GM19467 (cell line): ENCODE measurements around the gene RPUSD3.

ENCODE experiments used
- ATAC-seq: cut with Tn5 transposase; IDR thresholded peaks from one replicate; pipeline ENCODE4 v1.9.1; 2021; ENCODE audit warnings: mild to moderate bottlenecking, moderate library complexity; ENCODE audit not compliant: unreplicated experiment

The RPUSD3 gene

DNA sequence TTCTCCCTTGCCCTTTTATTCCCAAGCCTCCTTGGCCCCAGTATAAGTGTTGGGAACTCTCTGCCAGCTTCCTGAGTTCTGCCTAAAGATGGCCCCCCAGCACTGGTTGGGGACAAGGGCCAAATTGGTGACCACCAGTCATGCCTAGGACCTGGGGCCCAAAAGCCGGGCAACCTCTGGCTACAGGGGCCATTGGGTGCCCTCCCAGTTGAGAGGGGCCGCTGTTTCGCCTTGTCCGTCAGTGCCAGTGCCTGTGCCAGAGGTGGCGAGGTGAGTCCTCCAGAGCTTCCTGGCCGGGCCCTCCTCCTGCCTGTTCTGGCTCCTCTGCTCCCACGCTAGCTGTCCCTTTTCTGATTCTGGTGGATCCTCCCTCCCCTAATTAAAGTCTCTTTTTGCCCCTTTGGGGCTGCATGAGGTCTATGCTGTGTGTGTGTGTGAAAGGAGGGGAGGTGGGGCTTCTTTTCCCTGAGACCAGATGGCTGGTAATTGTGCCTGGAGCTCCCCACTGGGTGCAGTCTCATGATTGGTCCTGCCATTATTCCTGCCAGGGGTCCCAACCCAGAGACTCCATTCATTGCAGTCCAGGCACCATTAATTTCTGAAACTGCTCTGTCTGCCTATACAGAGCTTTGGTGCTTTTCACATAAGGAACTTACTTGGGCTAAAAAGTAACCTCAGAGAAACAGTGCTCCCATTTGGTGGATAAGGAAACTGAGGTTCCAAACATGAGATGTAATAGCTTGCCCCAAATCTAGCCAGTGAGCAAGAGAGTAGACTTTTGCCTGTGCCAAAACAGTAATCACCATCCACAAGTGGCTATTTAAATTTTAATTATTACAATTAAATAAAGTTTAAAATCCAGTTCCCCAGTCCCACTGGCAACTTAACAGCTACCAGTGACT, 36.9 kb downstream of the RPUSD3 start:
- ATAC-seq: no peak

DNA sequence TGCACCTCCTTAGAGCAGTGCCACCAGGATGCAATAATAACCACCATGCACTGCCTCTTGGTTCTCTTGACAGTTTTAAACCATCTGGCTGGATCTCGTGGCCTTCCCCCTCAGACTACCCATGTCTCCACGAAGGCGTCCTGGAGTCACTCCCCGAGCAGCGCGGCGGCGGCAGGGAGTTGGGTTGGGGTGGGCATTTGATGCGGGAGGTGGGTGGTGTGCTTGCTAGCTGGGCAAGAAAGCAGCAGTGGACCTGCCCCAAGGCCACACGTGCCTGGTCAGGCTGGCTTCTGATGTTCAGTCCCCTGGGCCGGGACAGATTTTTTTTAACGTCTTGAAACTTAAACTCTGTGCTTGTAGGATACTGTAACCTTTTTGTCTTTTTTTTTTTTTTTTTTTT, 37.7 kb downstream of the RPUSD3 start:
- no peak for ATAC-seq

DNA sequence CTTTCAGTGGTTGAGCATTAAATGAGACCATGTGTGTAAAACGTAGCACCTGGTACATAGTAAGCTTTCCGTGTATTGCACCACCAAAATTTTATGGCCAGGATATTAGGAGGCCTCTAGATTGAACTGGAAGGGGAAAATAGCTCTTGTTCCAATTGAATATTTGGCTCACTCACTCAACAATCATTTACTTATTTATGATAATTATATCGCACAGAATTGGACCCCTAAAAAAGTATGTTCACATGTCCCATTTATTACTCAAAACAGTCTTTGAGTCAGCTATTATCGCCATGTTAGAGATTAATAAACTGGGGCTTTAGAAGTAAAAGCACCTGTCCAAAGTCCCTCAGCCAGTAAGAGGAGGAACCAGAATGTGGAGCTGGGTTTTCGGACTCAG, 38.8 kb downstream of the RPUSD3 start:
- no peak for ATAC-seq

DNA sequence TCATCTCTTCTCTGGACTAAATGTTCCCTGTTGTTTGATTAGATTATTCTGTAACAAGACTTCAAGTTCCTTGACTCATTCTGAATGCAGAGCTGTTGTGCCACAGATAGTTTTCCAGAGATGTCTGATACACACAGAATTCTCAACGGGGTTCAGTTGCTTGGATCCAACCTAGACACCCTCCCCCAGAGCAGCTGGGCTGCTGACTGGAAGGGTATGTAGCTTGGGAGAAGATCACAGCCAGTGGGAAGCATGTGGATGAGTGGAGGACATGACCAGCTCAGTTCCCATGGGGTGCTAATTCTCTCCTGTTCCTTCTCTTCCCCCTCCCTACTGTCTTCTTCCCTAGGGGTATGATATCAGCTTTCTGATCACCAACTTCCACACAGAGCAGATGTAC, 40.3 kb downstream of the RPUSD3 start:
- no peak for ATAC-seq

DNA sequence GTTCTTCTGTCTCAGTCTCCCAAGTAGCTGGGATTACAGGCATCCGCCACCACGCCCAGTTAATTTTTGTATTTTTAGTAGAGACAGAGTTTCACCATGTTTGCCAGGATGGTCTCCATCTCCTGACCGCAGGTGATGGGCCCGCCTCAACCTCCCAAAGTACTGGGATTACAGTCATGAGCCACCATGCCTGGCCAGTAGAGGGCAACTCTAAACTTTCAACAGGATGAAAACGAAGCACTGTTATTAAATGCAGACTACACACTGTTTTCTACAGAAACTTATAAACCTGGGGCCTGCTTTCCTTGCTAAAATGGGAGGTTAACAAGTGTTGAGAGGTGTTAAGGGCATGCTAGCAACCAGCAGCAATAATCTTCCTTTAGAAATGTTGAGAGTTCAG, 43.3 kb downstream of the RPUSD3 start:
- ATAC-seq: no peak

DNA sequence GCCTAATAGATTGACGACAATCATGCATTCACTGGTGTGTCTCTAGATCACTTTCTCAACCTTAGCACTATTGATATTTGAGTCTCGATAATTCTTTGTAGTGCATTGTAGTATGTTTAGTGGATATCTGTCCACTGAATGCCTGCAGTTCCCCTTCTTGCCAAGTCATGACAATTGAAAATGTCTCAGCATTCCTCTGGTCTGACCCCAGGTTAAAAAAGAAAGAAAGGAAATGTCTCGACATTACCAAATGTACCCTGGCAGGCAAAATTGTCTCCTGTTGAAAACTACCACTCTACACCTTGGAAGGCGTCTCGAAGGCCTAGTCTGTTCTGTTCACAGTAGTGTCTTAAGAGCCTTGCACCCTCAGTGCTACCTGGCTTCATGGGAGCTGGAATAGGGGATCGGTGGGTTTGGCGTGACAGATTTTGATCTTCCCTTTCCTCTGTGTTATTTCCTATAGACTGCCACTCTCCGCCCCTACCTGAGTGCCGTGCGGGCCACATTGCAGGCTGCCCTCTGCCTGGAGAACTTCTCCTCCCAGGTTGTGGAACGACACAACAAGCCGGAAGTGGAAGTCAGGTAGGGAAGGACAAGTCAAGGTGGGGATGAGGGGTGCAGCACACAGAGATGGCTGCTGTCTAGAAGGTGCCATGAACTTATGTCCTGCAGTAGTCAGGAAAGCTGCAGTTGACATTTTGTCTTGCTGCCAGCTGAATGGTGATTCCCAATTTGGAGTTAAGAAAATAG, 46.4 kb downstream of the RPUSD3 start:
- ATAC-seq: no peak

DNA sequence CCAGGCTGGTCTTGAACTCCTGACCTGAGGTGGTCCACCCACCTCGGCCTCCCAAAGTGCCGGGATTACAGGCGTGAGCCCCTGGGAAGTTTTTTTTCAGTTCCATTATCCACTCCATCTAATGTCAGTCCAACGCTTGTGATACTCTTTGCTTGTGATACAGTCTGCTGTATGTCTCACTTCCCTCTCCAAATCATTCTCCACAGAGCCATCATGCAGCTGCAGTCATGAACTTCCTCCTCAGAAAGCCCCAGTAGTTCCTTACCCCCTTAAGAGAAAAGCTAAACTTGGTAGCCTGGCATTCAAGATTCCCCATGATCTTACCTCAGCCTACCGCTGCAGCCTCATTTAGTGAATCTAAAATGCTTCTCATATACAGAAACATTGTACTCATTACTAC, 48.6 kb downstream of the RPUSD3 start:
- ATAC-seq: no peak

DNA sequence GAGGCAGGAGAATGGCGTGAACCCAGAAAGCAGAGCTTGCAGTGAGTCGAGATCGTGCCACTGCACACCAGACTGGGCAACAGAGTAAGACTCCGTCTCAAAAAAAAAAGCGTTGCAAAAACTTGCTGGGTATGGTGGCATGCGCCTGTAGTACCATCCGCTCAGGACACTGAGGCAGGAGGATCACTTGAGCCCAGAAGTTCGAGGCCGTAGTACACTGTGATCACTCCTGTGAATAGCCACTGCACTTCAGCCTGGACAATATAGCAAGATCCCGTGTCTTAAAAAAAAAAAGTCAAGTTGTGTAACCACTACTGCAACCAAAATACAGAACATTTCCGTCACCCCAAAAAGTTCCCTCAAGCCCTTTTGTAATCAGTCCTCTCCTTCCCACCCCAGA, 49.4 kb downstream of the RPUSD3 start:
- no peak for ATAC-seq

DNA sequence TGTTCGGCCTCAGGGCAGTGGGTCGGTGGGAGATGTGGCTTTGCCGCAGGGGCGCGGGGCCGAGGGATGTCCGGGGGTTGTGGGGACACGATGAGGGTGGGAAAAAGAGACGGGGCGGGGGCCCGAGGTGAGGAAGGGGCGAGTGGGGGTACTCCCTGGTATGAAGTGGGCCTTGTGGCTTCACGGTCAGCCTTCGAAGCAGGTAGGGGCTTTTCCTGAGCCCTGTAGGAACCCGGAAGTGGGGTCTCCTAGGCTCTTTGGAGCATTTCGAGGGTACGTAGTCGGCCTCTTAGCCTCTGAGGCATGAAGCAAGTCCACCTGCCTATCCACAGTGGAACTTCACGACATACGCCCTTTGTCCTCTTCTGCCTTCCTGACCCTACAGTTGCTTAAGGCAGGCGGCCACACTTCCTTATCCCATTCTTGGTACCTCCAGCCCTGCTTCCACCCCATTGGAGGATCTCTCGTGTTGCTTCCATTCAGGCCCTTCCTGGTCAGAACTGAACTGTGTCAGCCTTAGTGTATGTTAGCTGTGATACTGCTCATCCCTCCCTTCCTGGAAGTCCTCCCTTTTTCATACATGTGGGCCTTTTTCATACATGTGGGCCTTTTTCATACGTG, 50.5 kb downstream of the RPUSD3 start:
- ATAC-seq: no peak

DNA sequence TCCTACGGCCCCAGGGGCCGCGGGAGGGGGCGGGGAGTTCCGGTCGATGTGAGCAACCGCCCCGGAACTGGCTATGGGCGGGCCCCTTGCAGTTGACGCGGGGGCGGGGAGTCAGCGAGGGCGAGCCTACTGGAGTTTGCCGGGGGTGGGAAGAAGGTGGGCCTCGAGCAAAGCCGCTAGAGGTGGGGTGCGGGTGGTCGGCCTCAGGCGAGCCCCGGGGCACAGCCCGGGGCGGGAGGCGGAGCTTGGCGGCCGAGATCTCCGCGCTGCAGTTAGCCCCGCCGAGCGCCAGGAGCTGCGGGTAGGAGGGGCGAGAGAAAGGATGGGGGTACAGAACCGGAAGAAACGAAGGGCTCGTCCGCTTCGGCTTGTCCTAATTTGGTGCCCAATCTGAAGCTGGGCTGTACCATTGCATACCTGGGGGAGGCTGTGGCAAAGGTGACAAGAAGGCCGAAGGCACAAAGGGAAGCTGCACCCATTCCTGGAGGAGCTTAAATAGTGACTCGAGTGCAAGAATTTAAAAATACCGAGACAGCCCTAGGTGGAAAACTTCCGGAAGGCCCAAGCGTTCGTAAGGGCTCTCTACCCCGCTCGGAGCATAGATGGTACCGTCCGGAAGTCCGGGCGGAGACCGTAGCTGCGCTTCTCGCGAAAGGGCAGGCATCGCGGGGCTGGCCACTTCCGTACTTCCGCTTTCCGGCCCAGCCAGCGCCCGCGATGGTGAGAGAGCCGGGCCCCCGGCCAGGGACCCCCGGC, 51.2 kb downstream of the RPUSD3 start, which contains the start of the genes ARPC4 and TADA3:
TSS of gene ARPC4 (plus strand) at position 678 of the 756 bp plus-strand sequence. CDS start at position 718, 40 bp downstream.
TSS of gene TADA3 (minus strand) at position 69 of the 756 bp plus-strand sequence. CDS start 1,007 bp downstream, outside the sequence.
- peak; percentile 74 for ATAC-seq

DNA sequence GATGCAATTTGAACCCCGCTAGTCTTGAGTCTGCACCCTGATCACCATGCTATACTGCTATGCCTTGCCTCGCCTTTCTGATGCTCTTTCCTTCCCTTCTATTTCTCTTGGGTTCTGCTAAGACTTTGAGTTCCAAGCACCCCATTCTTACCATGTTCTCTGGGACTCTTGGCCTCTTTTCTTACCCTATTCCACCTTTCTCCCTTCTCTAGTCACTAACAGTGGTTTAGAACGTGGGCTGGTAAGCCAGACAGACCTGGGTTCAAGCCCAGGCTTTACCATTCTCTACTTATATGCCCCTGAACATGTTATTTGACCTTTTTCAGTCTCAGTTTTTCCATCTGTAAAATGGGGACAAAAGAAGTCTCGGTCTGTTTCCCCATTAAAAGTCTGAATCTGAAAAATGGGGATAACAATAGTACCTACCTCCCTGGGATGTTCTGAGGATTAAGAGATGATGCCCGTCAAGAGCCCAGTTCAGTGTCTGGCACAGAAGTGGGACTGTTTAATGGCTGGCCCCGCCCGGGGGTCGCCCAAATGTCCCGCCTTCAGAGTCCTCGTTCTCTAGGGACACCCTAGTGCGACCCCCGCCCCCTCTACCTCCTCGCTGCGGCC, 51.9 kb downstream of the RPUSD3 start:
- ATAC-seq: no peak

DNA sequence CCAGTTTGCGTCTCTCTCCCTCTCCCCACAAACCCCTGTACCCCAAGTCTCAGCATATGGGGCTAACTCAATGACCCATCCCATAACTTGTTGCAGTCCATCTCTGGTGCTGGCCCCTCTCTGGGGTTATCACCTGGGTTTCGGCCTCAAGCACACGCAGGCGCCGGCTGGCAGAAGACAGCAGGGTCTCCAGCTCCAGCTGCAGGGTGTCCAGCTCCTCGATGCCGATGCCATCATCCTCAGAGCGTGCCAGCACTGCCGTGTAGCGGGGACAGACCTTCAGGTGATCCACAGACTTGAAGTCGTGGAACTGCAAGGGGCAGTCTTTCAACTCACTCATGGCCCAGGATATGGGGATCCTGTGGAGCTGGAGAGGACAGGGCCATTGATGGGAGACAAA, 52.7 kb downstream of the RPUSD3 start:
- ATAC-seq: no peak
